T47D (cell line): ENCODE results near the gene SPATA24.

ENCODE experiments used
- DNase-seq, 2 experiments: peaks; one replicate each; pipeline versions ENCODE4 v3.0.0 to v3.0.0-alpha.2; 2011 to 2012; ENCODE audit warnings: low read depth in 1 of 2, low spot score in 1 of 2
- JUND ChIP-seq: IDR thresholded peaks from 2 replicates; pipeline ENCODE4 v1.6.1; 2012; ENCODE audit warnings: low read depth
- in situ Hi-C: cut with HindIII; loops from 2 replicates; pipeline ENCODE4 v1.10.0; 2016; ENCODE audit warnings: low sequenced_read_pairs, low pct_unique_long_range_greater_than_20kb

SPATA24 gene

GRCh38 chr5:139430015-139430414, 26.1 kb upstream of the SPATA24 start:
- no peak for TF ChIP-seq JUND
- in situ Hi-C loops: no loop called here
- no peak for DNase-seq

GRCh38 chr5:139426203-139426885, 22.5 kb upstream of the SPATA24 start:
- no peak for DNase-seq
- in situ Hi-C loops: no loop called here
- no peak for TF ChIP-seq JUND

GRCh38 chr5:139425497-139425896, 21.6 kb upstream of the SPATA24 start:
- no peak for TF ChIP-seq JUND
- in situ Hi-C loops: no loop called here
- DNase-seq: no peak

- peak; percentile 63 to 78 for DNase-seq
Measured at GRCh38 chr5:139422307-139422893, 18.5 kb upstream of the SPATA24 start.

DNA sequence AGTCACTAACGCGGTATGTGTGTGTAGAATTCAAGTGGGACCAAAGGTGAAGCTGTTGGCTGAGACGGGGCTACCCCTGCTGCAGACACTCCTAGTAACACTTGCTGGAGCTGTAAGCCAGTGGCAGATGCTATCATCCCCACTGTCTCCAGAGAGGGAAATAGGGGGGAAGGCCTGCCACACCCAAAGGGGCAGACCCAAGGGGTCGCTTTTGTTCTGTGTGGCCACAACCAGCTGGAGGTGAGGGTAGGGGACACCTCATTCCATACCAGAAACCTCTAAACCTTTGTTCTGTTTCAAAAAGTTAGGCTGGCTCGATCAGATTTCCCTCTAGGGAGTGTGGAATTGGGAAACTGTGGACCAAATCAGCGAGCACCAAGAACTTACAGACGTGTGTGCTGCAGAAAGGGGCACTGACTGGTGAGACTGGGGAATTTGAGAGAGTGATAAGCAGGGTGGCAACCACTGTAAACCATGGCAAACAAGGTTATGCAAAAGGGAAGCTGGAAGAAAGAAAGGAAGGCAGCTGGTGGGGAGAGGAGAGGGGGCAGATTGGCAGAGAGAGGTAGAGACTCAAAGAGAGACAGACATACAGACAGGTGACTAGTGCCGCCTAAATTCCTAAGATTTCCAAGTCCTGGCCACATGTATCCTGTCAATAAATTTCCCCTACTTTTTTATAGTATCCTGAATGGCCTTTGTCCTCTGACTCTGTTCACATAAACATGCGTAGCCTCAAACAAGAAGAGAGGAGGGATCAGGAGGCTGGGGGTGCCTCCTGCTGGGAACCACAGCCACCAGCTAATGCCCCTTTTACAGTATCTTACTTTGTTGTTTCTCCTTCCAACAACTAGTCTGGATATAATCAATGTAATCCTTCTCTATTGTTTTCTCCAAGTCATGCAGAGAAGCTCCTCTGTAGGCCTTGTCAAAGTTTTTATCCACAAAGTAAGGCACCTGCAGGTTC, 15.6 kb upstream of the SPATA24 start:
- no peak for DNase-seq
- in situ Hi-C loops: no loop called here
- TF ChIP-seq JUND: no peak

More at GRCh38 chr5:139422307-139422893, 18.5 kb upstream of the SPATA24 start:
- in situ Hi-C loops: no loop called here
- TF ChIP-seq JUND: no peak

GRCh38 chr5:139418793-139419192, 14.9 kb upstream of the SPATA24 start:
- DNase-seq: no peak
- in situ Hi-C loops: no loop called here
- TF ChIP-seq JUND: no peak

- in situ Hi-C loops: no loop called here
- TF ChIP-seq JUND: no peak
- DNase-seq: no peak
Measured at GRCh38 chr5:139417214-139417613, 13.3 kb upstream of the SPATA24 start.

DNA sequence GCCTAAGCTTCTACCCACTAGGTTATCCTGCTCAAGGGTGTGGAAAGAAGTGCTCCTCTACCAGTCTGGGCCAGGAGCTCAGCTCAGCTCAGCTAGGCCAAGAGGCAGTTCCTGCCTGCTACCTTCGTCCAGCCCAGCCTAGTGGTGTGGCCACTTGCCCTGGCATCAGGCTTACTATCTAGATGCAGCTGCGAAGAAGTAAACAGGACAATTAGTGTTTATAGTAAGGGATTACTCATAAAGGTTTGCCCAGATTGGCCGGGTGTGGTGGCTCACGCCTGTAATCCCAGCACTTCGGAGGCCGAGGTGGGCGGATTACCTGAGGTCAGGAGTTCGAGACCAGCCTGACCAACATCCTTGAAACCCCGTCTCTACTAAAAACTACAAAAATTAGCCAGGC, 12.8 kb upstream of the SPATA24 start:
- TF ChIP-seq JUND: no peak
- no peak for DNase-seq
- in situ Hi-C loops: no loop called here

GRCh38 chr5:139415869-139416268, 12.0 kb upstream of the SPATA24 start:
- in situ Hi-C loops: no loop called here
- no peak for TF ChIP-seq JUND
- DNase-seq: no peak

DNA sequence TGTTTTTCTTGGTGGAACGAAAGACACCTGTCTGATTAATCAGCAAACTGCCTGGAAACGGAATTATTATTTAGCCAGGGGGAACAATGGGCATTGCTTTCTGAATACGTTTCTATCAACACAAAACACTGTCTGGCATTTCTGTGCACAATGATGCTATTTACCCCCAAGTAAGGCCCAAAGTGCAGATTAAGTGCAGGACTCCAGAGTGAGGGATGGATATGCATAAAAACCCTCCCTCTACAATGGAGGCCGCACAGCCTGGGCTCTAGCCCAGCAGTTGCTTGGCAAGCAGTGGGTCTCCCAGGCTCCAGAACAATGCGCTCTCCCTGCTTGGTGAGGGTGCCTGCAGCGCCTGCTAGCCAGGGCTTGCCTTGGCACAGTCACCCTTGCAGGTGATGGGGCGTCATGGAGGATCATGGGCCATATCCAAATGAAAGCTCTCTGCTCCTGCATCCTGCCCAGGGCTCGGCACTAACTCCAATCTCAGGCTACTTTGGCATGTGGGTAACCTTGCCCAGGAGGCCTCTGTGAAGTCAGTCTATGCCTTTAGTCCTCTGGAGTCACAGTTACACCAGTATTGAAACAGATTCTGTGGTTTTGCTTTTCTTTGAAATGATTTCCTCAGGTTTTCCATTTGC, 11.5 kb upstream of the SPATA24 start:
- no peak for TF ChIP-seq JUND
- no peak for DNase-seq
- in situ Hi-C loops: no loop called here

GRCh38 chr5:139414581-139415130, 10.8 kb upstream of the SPATA24 start:
- DNase-seq: no peak
- in situ Hi-C loops: no loop called here
- TF ChIP-seq JUND: no peak

DNA sequence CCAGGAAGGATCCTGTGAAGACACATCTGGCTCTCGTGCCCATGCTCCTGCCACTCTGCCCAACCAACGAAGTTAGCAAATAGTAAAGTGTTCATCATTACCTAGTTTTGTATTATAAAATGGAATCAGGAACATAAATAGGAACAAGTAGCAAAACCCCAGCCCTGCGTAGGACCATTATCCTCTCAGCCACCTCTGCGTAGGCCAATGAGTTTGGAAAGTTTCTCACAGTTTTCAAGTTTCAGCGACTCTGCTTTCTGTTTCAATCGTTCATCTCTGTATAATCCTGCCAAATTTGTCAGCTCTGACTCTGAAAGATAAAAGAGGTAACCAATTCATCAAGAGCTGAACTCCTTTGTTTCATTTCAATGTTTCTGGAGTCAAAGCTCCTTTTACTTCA, 10.1 kb upstream of the SPATA24 start:
- DNase-seq: no peak
- in situ Hi-C loops: no loop called here
- TF ChIP-seq JUND: no peak
